Frontal cortex (tissue), 4 donors: ENCODE results near the gene RASSF4. TPM values are rescaled to one million over a fixed set of nuclear protein-coding genes. Genes with fewer than 3 reads are reported as not detected.

Source experiments
- DNase-seq, 2 donors: peaks; one replicate each; pipeline ENCODE4 v3.0.0; 2012; ENCODE audit warnings: low spot score in 2 of 2
- FAIRE-seq: peaks from 2 replicates; lab custom pipeline; 2012; peaks lifted over from hg19 to GRCh38; lab: Jason Lieb, UNC
- total RNA-seq: library from RNA; depleted of rRNA; stranded (reverse); fragments of >200 nt; gene quantifications from one replicate; pipeline ENCODE4 v1.2.3, GENCODE V29; 2014
- donor health status: control.
- donor health status: control.
- donor health status: control.

RASSF4 gene
- total RNA-seq, 1 donor from 2014 or later, result 8.6 TPM

DNA sequence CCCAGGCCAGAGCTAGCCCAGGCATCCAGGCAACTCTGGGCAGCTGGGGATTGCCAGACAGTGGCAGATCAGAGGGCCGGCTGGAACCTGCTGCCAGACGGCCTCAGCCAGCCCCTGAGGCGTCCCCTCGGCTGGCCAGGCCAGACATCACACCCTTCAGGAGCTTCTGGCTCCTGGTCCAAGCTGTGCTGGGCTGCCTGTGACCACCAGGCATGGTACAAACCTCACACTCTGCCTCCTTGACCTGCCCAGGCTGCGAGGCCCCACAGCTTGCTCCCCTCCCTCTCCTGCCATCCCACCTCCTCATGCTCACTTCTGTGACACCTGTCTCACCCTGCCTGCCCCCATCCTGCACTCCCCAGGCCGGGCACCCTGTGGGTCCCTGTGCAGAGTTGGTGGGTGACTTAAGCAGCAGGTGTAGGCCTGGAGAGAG, 13.3 kb downstream of the RASSF4 start:
- DNase-seq (no peak), FAIRE-seq (no peak)

GRCh38 chr10:44973323-44974081, 13.9 kb downstream of the RASSF4 start:
- FAIRE-seq (no peak), DNase-seq (no peak)

DNA sequence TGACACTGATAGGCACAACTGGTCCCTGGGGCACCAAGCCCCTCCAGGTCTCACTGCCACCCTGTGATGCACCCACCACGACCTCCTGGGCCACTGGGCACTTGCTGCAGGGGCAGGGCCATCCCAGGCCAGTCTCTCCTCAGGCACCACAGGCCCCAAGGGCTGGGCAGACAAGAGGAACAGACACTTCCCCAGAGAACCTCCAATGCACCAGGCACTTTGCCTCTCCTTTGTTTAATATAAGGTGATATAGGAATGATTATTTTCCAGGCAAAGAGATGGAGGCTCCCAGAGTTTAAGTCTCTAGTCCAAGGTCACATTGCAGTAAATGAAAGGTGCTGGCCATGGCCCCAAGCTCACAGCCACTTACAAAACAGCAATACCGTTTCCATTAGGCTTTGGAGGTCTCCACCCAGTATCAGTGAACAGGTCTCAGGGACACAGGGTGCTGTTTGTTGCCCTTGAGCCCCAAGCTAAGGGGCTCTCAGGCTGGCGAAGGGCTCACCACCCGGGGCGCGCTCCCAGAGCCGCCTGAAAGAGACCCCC, 14.6 kb downstream of the RASSF4 start:
- FAIRE-seq (no peak), DNase-seq (no peak)

DNA sequence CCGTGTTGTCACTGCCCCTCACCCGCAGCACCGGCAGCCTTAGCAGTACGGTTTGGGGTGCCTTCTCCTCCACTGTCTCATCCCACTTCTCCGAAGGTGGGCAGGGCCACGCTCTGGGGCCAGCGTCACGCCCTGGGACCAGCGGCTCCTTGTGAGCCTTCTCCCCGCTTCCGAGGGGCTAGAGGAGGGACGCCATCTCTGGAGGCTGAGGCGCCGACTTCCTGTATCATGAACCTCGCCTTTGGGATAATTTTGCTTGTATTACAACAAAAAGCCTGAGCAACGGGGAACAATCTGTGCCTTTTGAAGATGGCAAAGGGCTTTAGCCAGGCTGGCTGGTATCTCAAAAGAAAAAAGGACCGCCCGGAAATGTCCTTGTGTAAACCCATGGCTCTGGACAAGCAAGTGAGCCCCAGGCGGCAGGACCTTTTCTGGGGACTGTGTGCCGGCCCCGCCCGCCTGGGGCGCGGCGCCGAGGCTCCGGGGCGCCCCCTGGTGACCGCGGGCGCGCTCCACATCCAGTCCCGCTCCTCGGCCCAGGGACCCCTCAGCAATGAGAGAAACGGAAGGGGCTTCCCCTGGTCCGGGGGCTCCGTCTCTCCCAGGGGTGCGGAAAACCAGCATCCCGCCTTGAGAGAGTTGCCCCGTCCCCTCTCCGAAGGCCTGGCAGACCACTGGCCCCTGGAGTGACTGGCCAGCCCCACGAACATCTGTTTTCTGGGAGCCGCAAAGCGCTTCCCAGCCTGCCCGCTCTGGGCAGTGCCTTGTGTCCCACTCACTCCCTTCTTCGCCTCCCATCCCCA, 15.2 kb downstream of the RASSF4 start:
- FAIRE-seq (no peak), DNase-seq (peak; percentile 75 to 84)

DNA sequence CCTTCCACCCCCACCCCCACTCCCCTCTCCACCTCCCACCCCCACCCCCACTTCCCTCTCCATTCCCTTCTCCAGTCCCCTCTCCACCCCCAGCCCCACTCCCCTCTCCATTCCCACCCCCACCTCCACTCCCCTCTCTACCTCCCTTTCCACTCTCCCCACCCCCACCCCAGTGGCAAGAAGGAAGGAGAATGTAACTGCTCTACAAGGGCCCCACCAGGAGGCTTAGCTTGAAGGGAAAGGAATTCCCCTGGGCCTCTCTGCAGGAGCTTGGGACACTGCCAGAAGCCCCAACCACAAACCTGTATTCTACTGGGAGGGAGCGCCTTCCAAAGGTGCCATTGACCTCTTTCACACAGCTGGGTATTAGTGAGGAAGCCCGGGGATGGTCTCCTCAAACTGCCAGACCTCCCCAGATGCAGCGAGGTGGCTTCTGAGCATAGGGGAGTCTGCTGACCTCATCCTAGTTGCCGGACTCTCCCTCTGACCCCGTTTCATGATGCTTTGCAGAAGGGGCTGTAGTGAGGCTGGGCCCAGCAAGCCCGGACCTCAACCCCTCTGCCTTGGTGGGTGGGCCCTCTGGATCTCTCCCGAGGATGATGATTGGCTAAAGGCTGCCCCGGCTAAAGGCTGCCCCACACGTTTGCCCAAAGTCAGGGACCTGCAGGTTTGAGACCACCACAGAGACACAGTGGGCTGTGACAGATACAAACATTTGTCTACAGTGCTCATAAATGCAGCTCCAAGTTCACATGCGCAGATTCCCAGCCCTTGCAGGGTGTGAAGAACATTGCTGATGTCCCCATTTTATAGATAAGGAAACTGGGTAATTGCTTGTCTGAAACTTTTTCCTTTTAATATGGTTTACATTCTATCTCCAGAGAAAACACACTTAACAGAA, 16.1 kb downstream of the RASSF4 start:
- DNase-seq (no peak), FAIRE-seq (no peak)

DNA sequence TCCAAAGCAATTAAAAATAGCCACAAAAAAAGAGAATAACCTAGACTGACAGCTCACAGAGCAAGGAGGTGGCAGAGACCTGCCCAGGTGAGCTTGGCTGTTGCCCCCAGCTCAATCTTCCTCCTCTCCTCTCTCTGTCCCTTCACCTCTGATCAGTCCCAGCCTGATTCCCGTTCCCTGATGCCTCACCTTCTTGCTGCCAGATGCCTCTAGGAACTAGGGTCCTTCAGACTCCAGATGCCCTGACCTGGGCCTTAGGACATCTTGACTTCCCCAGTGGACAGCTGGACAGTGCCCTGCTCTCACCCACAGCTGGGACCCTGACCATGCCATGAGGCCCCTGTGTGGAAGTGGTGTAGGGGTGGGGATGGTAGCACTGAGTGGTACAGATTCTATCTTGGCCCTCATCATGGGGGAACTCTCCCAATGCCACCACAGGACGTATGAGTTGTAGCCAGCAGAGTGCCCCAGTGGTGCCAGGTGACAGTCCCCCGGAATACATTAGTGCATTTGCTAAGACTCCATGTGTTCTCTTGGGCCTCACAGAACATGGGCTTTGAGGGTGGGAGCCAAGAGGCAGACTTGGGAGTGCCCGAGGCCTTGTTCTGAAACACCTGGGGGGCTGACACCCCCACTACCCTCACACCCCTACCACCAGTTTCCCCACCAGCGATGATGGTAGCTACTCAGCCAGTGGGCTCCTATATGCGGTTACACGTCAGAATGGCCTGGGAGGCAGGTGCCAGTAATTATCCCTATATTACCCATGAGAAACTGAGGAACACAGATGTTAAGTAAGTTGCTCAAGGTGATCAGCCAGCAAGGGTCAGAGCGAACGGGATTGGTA, 17.0 kb downstream of the RASSF4 start:
- no peak for FAIRE-seq
- DNase-seq, result no peak

- FAIRE-seq, result no peak
- no peak for DNase-seq
Measured at GRCh38 chr10:44977287-44978212, 17.9 kb downstream of the RASSF4 start.

- FAIRE-seq, result no peak
- DNase-seq, result no peak
Measured at GRCh38 chr10:44978213-44978569, 18.6 kb downstream of the RASSF4 start.

DNA sequence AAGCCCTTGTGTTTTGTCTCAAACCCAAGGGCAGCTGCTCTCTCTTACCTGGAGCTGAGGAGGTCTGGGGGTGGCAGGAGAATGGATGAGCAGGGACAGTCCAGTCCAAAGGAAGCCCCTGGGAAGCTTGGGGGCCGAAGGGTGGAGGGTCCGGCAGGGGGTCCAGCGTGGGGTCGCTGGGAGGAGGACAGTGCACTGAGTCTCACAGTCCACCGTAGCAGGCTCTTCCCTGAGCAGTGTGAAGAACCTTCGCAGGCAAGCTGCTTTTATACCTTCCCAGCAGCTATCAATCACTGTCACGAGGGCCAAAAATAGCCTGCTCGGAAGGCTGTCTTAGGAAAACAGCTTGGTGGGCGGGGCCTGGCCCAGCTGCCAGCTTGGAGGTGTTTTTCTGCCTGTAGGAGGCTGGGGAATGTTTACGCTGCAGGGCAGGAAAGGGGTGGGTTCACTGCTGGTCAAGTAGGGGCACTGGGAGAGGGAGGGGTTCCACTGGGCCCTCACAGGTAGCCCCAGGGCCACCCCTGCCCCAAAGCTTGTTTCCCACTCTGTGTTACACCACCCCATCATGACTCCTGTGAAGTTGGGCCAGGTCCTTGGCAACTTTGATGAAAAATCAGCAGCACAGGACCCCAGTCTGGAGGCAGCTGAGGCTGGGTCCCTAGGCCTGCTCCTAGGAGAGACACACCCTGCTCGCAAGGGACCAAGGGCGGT, 19.1 kb downstream of the RASSF4 start, which contains the start of gene DEPP1:
Gene DEPP1, minus strand, starts transcription at position 240 of the 711 bp plus-strand sequence. CDS start 779 bp downstream, outside the sequence.
- FAIRE-seq, result no peak
- peak in 1 of 2 donors; percentile 68 for DNase-seq

DNA sequence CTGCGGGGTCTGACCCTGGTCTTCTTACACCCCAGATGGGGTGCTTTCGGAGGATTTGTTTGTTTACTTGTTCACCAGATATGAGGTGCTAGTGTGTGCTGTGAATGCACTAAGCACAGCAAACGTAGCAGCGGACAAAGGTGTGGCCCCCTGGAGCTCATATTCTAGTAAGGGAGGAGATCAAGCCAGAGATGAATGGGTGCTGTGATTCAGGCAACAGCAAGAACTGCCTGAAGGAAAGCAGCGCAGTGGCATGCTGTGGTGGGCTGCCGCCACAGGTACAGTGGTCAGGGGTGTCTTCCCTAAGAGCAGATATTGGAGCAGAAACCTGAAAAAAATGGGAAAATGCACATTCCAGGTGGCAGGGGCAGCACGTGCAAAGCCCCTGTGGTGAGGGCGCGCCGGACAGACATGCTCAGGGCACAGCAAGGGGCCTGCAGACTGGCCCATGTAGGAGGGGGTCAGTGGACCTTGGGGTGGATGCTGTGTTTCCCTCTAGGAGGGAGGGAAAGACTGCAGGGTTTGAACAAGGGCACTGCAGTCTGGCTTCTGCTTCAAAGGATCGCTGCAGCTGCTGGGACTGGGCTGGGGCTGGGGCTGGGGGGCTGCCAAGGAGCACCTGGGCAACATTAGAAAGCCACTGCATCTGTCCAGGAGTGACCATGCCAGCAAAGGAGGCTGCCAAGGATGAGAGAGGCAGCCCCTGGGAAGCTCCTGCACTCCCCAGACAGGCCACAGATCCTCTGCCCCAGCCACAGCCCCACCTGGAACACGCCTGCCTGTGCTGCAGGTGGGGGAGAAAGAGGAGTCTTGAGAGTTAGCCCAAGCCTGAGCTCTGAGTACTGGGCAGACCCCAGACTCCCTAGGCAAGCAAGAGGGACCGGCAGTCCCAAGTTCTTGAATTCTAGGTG, 19.9 kb downstream of the RASSF4 start:
- FAIRE-seq (no peak), DNase-seq (no peak)

GRCh38 chr10:44980309-44981171, 20.9 kb downstream of the RASSF4 start:
- DNase-seq, result no peak
- FAIRE-seq, result no peak

DNA sequence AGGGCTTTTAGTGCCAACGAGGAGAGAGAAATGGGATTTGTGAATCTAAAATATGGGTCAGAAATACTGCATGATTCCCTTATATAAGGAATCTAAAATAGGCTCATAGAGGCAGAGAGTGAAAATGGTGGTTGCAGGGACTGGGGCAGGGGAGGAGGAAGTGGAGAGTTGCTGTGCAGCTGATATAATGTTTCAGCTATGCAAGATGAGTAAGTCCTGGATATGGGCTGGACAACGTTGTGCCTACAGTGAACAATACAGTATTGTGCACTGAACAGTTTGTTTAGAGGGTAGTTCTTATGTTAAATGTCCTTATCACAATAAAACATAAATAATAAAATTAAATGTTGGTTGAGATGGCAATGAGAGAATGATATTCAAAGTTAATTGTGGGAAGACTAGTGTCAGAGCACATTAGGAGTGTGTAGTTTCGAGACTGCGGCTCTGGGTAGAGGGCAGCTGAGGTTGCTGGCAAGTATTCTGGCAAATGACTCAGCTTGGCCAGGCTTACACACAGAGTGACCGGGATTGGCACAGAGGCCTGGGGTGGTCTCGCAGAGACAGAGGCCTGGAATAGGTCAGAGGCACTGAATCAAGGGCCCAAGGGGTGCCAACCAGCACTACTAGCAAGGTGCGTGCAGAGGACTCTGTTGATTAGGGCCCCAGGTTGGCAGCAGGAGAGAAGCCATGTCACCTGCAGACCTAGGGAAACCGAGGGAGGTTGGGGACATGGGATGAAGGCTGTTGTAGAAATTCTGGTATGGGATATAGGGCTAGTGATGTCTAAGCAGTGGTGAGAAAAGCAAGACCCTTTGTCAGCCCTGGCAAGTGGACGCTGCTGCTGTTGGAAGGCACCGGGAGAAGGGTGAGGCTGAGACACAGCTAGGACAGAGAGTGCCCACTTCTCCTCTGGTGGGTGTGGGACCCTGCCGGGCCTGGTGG, 21.8 kb downstream of the RASSF4 start:
- DNase-seq (no peak), FAIRE-seq (no peak)

DNA sequence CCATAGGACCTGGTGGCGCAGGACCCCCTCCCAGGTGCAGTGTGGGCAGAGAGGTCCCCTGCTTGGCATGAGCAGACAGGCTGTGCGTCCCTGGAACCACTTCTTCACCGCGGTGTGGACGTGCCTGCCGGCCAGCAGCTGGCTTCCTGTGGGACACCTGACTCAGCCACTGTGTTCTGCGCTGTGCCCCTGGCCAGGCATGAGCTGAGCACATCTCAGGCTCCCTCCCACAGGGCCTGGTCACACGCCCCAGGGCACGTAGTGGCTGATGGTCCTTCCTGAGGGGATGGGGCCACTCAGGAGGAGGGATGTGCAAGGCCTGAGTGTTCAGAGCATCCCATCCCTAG, 22.5 kb downstream of the RASSF4 start:
- no peak for FAIRE-seq
- DNase-seq, result no peak

DNA sequence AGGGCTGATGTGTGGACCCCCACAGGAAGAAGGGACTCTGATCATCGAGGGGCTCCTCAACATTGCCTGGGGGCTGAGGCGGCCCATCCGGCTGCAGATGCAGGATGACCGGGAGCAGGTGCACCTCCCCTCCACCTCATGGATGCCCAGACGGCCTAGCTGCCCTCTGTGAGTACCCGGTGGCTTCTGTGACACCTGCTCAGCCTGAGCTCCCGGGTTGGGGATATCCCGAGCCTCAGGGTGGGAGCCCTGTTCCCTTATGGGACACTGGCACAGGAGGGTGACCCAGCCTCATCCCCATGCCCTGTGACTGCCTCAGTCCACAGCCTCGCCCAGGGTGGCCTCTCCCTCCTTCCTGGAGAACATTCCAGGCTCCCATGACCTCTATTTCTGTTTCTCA, 22.9 kb downstream of the RASSF4 start:
- DNase-seq, result no peak
- FAIRE-seq, result no peak
